ENCODE results near the gene PIGQ. TPM values are rescaled to one million over a fixed set of nuclear protein-coding genes. Genes with fewer than 3 reads are reported as not detected.

PIGQ gene
- total and polyA plus RNA-seq, 9 donors: 4.3 to 47.7 (median 39.5) TPM

DNA sequence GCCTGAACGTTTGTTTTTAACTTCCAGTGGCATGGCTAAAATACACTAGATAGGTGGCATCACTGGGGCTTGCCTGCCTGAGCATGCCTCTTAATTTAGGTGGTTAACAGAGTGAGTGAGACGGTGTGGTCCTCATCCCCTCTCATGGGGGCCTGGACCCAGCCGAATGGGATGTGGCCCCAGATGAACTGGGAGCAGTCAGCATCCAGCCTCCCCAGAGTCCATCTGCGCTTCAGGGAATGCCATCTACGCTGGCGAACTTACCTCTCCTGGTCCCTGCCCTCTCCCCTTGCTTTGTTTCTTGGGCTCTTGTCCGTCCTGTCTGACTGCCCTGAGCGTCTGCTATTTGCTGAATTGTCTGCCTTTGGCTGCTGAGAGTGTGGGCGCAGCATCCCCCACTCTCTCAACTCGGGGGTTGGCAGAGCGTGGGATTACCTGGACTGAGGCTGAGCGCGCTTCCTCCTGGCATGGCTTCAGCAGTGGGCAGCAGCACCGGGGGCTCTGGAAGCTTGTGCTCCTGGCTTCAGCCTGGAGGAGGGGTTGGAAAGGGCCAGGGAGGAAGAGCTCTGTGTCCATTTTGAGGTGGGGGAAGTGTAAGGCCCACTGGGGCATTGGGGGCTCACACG is 22.2 kb downstream of the PIGQ start:
- intact Hi-C loops (cut with DNase I): loop anchor here in 2 of 4 donors (5.0 kb wide), 2 partner anchors 35 to 45 kb away; partner anchors contain the start of gene METTL26 (in 1 of the 2)
- DNase-seq: peak in 1 of 5 donors; percentile 29
- peaks cover 13% of the 10 kb centered on the region for H3K4me1 ChIP-seq (ENCODE audit: insufficient read depth)
- no peaks in the 10 kb centered on the region for H3K27me3 ChIP-seq
- H3K9me3 ChIP-seq: no peaks in the 10 kb centered on the region
- TF ChIP-seq POLR2A (IDR thresholded peaks at IDR 0.05) (no peak), CTCF (IDR thresholded peaks at IDR 0.05) (no peak), EP300 (IDR thresholded peaks at IDR 0.05) (no peak)
- no peaks in the 10 kb centered on the region for H3K36me3 ChIP-seq
- H3K27ac ChIP-seq: no peak overlapping the region
- 84 to 86% (median 85%) methylated on average over 15 of the region's 15 CpGs for WGBS, 3 donors
- H3K4me3 ChIP-seq: no peak overlapping the region

DNA sequence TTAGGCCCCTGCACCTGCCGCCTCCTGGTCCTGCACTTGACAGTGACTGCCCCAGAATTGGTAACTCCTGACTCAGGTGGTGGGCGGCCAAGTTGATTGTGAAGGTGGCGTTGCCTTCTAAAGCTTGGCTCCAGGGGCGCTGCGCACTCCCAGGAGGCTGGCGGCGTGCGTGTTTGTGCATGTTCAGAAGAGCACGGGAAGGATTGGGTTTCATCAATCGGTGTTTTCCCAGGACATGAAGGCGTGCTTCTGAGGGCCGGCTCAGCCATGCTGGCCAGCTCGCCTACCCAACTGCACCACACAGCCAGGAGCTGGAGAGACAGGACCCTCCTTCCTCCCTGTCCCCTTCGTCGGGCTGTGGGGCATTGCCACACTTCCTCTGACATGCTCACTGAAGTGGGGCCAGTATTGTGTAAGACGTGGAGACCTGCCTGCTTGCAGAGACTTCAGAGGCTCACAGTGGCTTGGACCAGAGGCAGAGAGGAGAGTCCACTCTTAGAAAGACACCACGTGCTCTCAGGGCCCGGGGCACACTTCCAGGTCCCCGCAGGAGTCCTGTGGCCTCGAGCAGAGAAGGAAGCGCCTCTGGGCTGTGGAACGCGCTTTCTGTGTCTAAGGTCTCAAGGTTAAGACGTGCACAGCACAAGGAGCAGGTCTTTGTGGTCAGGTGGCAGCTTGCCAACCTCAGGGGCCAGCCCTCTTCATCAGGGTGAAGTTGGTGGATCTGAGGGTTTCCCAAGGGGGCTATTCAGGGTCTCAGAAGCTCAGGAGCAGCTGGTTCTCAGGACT is 22.9 kb downstream of the PIGQ start:
- DNase-seq: peak in 1 of 5 donors; percentile 39
- no peaks in the 10 kb centered on the region for H3K27me3 ChIP-seq
- H3K27ac ChIP-seq: no peak overlapping the region
- peaks cover 13% of the 10 kb centered on the region for H3K4me1 ChIP-seq (ENCODE audit: insufficient read depth)
- H3K36me3 ChIP-seq: no peaks in the 10 kb centered on the region
- WGBS, 3 donors: 75 to 80% (median 79%) methylated on average over 23 to 24 of the region's 24 CpGs
- no peaks in the 10 kb centered on the region for H3K9me3 ChIP-seq
- intact Hi-C loops (cut with DNase I): loop anchor here in 2 of 4 donors (5.0 kb wide), 2 partner anchors 35 to 45 kb away; partner anchors contain the start of gene METTL26 (in 1 of the 2)
- no peak overlapping the region for H3K4me3 ChIP-seq
- TF ChIP-seq POLR2A (IDR thresholded peaks at IDR 0.05) (no peak), EP300 (IDR thresholded peaks at IDR 0.05) (no peak), CTCF (IDR thresholded peaks at IDR 0.05) (no peak)

GRCh38 chr16:593406-593805 is 23.6 kb downstream of the PIGQ start:
- H3K9me3 ChIP-seq: no peaks in the 10 kb centered on the region
- no peak for DNase-seq
- no peaks in the 10 kb centered on the region for H3K27me3 ChIP-seq
- H3K36me3 ChIP-seq: no peaks in the 10 kb centered on the region
- peaks cover 8% of the 10 kb centered on the region for H3K4me1 ChIP-seq (ENCODE audit: insufficient read depth)
- intact Hi-C loops (cut with DNase I): loop anchor here in 2 of 4 donors (5.0 kb wide), 2 partner anchors 34 to 44 kb away; partner anchors contain the start of gene METTL26 (in 1 of the 2)
- H3K27ac ChIP-seq: no peak overlapping the region
- no peak overlapping the region for H3K4me3 ChIP-seq
- WGBS, 3 donors: 86 to 89% (median 87%) methylated on average over 9 of the region's 9 CpGs
- TF ChIP-seq POLR2A (IDR thresholded peaks at IDR 0.05): no peak

GRCh38 chr16:593807-594206 is 24.0 kb downstream of the PIGQ start:
- 83 to 85% (median 84%) methylated on average over 16 of the region's 16 CpGs for WGBS, 3 donors
- Histone ChIP-seq H3K9me3 (no peaks in the 10 kb centered on the region), H3K36me3 (no peaks in the 10 kb centered on the region), H3K27ac (no peak overlapping the region), H3K4me3 (no peak overlapping the region), H3K27me3 (no peaks in the 10 kb centered on the region), H3K4me1 (ENCODE audit: insufficient read depth) (peaks cover 7% of the 10 kb centered on the region)
- intact Hi-C loops (cut with DNase I): loop anchor here in 2 of 4 donors (5.0 kb wide), 2 partner anchors 33 to 43 kb away; partner anchors contain the start of gene METTL26 (in 1 of the 2)
- no peak for DNase-seq
- TF ChIP-seq POLR2A (IDR thresholded peaks at IDR 0.05): no peak
- no peak for TF ChIP-seq CTCF (IDR thresholded peaks at IDR 0.05)
- TF ChIP-seq EP300 (IDR thresholded peaks at IDR 0.05): no peak

Data from ovary (tissue), 9 donors.